GM12891 (cell line): ENCODE data around the gene THADA.

Source experiments
- POLR2A ChIP-seq: IDR thresholded peaks from 2 replicates; pipeline ENCODE4 v1.6.1; 2011; ENCODE audit warnings: low read depth, low read length, control low read depth
- POLR2AphosphoS5 ChIP-seq: IDR thresholded peaks from 2 replicates; pipeline ENCODE4 v1.6.1; 2011; ENCODE audit warnings: low read depth, low read length, control low read depth
- TAF1 ChIP-seq: IDR thresholded peaks from 2 replicates; pipeline ENCODE4 v1.6.1; 2011; ENCODE audit warnings: low read depth, low read length, control low read depth

DNA sequence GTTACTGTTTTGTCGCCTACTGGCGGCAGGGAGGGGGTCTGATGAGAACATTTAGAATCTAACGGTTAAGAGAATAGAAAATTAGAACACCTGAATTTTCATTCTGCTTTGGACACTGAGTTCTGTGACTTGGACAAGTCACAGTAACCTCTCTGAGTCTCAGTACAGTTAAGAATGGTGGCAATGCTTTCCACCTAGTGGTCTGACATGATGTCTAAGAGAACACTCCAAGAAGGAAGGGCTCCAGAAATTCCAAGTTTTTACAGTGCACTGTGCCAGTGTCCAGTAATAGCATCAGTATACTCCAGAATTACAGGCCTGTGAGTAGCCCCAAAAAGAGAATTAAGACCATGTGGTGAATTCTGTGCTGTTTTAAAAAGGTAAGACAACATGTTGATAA is 195.3 kb downstream of the THADA start:
- TF ChIP-seq TAF1 (no peak), POLR2A (no peak), POLR2AphosphoS5 (no peak)
